ENCODE results near the gene CLCNKB.
"Not testable (repeated sequence)": the region's sequence is repeated elsewhere in the genome, so short reads cannot be mapped to it uniquely, and the experiment has no call there.

CLCNKB gene

DNA sequence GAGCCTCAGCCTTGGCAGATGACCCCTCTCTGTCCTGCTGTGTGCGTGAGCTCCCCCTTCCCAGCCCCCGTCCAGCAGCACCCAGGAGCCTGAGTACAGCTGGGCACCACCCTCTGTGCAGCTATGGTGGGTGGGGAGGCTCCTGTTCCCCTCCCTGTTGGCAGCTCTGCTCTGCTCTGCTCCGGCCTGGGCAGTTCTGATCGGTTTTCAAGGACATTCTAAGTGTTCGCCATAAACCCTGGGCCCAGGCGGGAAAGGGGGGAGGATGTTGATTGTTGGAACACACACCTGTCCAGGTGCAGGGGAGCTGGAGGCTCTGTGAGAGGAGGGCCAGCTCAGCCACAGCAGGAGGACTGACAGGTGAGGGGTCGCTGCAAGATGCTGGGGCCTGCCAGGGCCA is at the start of gene CLCNKB:
CLCNKB (plus strand) TSS at position 262 of the 400 bp plus-strand sequence. CDS start 711 bp downstream, outside the sequence.
- DNase-seq (ENCODE audit: low read depth, low spot score), result no peak

DNA sequence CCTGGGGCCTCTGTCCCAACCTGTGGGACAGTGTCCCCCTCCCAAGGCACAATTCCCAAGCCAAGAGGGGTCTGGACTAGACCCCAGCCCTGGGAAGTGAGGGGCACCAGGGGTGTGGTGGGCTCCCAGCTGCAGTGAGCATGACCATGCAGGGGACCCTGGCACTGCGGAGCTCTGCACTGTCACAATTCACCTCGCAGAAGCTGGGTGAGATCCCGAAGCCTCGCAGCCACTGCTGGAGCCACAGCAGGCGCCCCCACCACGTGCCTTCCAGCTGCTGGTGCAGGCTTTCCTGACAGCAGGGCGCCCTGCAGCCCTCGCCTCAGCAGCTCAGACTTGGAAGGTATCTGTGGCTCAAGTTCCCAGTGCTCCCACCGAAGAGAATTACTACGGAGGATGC is 49.5 kb upstream of the CLCNKB start:
- no peak for DNase-seq (ENCODE audit: low read depth, low spot score)

DNA sequence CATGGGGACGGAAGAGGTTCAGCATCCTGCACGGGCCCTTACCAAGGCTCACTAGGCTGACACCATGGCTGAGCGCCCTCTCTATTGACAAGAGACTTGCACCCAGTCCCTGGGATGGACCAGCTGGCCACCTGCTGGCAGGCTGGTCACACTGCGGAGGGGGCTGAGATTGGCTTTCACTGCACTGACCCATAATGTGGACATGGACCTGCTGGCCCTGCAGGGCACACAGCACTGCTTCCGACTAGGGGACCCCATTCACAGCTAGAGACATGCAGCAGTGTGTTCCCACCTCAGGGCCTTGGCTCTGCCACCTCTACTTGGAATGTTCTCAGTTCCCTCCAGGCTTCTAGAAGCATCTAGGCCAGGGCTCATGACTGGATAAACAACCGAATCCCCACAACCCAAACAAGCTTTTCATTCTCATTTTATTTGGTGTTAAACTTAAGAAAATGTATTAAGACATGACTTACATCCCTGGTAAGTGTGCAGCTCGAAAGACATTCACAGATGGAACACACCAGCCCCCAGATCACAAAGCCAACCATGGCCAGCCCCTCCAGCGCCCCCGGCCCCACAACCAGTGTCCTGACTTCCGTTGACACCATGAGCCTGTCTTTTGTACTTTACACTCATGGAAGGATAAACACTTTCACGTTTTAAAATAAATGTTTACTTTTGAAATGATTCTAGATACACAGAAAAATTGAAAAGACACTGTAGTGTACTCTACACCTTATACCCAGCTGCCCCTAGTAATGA is 48.8 kb upstream of the CLCNKB start:
- DNase-seq (ENCODE audit: low read depth, low spot score), result no peak

DNA sequence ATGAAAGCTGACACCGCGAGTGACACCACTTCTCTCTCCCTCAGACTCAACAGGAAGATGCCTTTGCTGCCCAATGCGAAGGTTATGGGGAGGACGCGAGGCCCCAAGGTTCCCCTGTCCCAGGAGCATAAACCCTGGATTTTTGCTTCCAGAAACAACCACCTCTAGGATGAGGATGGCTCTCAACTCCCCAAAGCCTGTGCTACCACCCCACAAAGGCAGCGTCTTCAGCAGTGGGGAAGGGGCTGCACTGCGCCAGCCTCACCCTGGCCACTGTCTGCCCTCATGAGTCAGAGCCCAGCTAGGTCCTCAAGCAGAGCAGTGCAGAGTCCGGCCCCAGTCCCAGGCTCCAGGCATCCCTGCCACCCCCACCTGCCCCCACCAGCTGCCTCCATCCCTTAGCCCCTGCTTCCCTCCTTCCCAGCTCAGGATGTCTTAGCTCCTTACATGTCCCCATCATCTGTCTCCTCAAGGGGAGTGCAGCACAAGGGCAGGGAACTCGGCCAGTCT is 46.5 kb upstream of the CLCNKB start:
- no peak for DNase-seq (ENCODE audit: low read depth, low spot score)

DNA sequence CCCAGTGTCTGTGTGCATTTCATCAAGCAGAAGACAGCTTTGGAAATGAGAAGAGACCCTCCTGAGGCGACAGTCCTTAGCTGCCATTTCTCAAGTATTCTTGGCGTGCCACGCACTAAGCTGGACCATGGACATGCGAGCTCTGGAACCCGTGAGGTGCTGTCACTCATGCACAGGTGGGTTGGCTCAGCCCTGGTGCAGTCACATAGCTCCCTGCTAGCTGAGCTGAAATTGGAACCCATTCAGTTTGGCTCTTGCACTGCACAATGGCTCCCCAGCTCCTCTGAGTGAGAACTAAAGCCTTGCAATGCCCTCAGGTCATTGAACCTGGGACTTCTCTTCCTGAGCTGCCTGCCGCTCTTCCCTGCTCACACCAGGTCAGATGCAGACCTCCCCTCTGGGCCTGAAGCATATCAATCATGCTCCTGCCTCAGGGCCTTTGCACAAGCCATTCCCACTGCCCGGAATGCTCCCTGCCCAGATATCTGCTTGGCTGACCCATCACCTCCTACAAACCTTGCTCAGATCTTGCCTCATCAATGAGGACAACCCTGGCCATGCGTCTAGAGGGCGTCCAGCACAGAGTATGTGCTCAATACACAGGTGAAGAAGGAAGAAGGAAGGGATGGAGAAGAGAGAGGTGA is 45.8 kb upstream of the CLCNKB start:
- DNase-seq (ENCODE audit: low read depth, low spot score), result no peak

DNA sequence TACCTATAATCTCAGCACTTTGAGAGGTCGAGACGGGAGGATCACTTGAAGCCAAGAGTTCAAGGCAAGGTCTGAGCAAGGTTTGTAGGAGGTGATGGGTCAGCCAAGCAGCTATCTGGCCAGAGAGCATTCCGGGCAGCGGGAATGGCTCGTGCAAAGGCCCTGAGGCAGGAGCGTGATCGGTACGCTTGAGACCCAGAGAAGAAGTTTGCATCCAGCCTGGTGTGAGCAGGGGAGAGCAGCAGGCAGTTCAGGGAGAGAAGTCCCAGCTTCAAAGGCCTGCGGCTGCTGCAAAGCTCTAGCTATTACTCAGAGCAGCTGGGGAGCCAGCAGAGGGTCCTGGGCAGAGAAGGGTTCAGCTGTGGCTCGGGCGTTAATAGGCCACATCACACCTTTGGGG is 44.7 kb upstream of the CLCNKB start:
- no peak for DNase-seq (ENCODE audit: low read depth, low spot score)

DNA sequence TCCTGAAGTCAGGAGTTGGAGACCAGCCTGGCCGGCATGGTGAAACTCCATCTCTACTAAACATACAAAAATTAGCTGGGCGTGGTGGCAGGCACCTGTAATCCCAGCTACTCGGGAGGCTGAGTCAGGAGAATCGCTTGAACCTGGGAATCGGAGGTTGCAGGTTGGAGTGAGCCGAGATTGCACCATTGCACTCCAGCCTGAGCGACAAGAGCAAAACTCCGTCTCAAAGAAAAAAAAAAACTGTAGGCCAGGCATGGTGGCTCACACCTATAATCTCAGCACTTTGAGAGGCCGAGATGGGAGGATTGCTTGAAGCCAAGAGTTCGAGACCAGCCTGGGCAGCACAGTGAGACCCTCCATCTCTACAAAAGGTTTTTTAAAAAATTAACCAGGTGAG is 42.3 kb upstream of the CLCNKB start:
- not testable (repeated sequence) for DNase-seq (ENCODE audit: low read depth, low spot score)

DNA sequence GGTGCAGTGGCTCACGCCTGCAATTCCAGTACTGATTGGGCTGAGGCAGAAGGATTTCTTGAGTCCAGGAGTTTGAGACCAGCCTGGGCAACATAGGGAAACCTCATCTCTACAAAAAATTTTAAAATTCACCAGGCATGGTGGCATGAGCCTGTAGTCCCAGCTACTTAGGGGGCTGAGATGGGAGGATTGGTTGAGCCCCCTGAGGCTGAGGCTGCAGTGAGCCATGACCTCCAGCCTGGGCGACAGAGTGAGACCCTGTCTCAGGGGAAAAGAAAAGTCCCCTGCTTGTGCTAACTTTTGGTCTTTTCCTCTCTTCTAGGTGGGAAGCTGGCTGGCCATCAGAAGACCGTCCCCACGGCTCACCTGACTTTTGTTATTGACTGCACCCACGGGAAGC is 38.0 kb upstream of the CLCNKB start:
- no peak for DNase-seq (ENCODE audit: low read depth, low spot score)

DNA sequence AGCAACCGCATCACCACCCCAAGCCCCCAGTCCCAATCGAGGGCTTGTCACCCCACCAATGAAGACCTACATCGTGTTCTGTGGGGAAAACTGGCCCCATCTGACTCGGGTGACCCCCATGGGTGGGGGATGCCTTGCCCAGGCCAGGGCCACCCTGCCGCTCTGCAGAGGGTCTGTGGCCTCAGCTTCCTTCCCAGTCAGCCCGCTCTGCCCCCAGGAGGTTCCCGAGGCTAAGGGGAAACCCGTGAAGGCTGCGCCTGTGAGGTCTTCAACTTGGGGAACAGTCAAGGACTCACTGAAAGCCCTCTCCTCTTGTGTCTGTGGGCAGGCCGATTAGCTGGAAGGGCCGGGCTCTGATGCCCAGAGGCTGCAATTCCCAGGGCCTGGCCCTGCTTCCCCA is 37.6 kb upstream of the CLCNKB start:
- DNase-seq (ENCODE audit: low read depth, low spot score), result no peak

DNA sequence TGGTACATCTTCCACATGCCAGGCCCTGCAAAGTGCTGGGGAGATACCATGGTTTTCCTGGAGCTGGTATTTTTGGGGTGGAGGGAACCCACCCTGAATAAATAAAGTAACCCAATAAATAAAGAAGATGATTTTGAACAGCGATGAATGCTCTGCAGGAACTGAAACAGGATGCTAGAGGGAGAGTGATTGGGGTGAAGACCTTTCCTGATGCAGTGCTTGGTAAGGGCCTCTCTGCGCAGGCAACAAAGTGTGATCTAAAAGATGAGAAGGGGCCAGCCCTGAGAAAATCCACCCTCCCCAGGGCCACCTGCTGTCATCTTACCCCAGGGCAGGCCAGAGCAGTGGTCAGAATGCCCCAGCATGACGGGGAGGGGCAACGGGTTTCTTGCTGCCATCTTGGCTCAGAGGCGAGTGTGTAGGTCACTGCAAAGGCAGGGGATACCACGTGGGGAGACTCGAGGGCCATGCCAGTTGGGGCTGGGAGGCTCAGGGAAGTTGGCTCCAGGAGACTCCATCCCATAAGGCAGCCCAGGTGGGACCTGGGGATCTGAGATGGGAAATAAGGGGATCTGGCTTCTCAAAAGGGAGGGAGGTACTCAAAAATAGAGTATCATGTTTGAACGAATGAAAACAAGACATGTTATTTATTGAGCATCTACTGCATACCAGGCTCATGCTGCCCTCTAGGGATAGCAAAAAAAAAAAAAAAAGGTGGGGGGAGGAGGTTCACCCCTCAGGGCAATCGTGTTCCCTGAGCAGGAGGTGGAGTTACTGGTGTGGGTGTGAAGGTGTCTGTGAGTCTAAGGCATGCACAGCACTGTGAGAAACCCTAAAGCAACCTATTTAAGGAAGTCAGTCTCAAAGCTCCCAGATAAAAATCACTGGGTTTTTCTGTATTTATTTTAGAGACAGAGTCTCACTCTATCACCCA is 36.8 kb upstream of the CLCNKB start:
- no peak for DNase-seq (ENCODE audit: low read depth, low spot score)

DNA sequence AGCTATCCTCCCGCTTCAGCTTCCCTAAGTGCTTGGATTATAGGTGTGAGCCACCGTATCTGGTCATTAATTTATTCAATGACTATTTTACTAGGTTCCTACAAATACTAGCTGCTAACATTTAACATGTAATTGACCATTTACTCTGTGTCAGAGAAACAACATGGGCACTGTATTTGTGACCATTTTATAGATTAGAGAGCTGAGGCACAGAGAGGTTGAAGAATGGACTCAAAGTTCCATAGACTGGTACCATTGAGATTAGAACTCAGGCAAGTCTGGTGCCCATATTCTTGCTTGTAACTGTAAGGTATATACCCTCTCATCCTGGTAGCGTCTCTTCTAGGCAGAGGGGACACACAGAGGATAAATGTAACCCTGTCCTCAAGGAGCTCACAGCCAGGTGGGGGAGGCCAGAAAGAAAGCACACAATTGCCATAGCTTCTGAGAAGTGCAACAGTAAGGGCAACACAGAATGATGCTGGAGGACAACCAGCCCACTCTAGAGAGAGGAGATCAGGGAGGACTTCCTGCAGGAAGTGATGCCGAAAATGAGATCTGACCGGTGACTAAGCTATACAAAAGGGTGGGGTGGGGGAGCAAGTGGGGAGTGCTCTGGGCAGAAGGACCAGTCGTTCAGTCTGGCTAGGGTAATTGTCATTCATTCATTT is 35.8 kb upstream of the CLCNKB start:
- no peak for DNase-seq (ENCODE audit: low read depth, low spot score)

DNA sequence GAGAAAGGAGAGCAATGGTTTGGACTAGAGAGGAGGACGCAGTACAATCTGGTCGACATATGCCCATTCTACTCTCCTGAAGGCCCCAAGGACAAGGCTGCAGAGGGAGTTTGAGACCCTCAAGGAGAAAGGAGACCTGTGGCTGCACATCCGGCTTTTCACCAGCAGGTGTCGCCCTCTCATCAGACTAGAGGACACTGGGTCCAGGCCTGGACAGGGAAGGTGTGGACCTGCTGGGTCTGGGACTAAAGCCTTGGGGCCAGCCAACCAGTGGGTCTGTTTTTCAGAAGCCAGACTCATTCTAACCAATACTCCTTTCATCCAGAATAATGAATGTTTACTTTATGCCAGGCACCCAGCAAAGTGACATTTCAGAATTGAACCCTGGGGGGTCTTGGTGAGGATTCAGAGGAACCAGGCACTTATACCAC is 34.5 kb upstream of the CLCNKB start:
- no peak for DNase-seq (ENCODE audit: low read depth, low spot score)

DNA sequence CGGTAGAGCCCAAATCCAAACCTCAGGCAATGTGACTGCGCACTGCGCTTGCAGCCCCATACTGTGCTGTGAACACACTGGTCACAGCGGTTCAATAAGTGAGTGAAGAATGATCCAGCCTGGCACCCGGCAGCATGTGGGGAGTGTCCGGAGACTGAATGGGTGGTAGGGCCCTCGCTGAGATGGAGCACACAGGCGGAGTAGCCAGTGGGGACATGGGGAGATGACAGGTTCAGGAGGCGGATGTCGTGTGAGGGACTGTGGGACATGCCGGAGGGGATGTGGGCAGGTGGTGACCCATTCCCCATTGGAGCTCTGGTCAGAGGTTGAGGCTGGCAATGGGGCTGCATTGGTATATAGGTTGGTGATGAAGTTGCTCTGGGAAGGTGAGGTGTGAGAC is 33.9 kb upstream of the CLCNKB start:
- DNase-seq (ENCODE audit: low read depth, low spot score), result no peak

DNA sequence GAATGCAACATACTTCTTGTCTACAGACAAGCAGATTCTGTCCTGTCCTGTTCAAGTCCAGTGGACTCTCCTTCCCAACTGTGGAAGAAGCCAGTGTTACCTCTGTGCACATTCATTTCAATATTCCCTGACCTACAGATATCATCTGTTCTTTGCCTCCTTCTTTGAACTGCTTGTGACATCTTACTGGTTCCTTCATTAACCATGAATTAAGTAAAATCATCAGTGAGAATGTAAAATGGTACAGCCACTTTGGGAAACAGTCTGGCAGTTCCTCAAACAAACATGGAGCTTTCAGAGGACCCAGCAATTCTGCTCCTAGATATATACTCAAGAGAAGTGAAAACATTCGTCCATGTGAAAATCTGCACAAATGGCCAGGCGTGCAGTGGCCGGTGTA is 32.7 kb upstream of the CLCNKB start:
- no peak for DNase-seq (ENCODE audit: low read depth, low spot score)

DNA sequence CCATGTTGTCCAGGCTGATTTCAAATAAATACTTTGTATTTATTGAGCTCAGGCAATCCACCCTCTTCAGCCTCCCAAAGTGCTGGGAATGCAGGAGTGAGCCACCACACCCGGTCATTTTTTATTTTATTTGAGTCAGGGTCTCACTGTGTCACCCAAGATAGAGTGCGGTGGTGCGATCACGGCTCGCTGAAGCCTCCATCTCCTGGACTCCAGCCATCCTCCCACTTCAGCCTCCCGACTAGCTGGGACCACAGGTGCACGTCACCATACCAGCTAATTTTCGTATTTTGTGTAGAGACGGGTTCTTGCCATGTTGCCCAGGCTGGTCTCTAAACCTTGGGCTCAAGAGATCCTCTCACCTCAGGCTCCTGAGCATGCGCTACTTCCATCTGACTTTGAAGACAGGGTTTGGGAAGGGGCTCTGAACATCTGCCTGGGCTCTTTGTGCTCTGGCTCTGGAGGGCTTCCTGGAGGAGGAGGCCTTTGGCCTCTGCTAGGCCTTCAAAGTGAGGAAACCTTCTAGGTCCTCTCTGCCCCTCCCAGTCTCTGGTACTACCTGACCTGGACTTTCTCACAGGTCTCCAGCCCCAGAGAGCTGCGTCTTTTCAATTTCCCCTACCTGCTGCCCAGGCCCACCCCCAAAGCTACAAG is 31.5 kb upstream of the CLCNKB start:
- DNase-seq (ENCODE audit: low read depth, low spot score), result no peak

DNA sequence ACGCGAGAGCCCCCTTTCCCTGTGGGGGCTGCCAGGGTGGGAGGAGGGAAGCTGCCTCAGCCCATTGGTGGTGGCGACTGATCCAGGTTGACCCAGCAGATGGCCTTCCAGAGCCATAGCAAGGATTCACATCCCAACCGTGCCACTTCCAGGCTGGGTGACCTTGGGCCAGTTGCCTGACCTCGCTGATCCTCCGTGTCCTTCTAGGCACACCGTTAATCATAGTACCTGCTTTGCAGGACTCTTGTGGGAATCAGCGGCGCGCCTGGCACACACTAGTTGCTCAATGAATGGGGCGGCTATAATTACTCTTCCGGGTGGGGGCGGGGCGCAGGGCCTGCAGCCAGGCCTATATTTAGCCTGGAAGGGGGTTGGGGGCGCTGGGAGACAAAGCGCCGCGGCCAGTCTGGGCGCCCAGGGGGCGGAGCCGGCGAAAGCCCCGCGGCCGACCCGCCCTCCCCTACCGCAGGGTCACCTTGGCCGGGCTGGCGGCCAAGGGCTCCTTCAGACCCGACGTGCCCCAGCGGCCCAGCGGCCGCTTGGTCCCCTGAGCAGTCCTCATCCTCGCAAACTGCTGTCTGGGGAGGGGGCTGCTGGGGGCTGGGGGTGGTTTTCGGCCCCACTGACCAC is 30.9 kb upstream of the CLCNKB start:
- DNase-seq (ENCODE audit: low read depth, low spot score), result no peak

DNA sequence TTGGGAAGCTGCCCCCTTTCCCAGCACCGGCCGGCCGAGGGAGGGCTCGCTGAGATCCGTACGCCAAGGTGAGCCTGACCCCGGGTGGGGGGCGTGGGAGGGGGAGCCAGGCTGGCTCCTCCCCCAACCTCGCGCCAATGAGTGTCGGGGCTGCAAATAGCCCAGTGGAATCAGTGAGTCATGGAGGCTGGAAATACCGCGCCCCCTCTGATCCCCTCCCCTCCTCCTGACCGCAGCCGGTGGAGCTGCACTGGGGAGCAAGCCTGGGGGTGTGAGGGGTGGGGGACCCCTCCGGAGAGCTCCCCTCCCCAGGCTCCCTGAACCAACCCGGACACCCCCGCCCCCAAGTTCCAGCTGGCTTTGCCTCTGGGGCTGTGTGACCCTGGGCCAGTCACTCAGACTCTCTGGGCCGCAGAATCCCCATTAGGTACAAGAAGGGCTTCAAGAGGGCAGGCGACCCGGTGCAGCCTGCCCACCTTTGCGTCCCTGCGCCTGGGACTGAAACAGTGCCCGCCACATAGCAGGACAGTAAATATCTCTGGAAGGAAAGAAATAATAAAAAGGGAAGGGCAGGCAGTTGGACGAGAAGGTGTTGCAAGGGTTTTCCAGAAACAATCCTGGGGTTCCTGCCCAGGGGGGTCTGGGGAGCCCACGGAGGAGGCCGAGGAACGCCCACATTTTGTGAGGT is 30.2 kb upstream of the CLCNKB start:
- DNase-seq (ENCODE audit: low read depth, low spot score), result no peak

DNA sequence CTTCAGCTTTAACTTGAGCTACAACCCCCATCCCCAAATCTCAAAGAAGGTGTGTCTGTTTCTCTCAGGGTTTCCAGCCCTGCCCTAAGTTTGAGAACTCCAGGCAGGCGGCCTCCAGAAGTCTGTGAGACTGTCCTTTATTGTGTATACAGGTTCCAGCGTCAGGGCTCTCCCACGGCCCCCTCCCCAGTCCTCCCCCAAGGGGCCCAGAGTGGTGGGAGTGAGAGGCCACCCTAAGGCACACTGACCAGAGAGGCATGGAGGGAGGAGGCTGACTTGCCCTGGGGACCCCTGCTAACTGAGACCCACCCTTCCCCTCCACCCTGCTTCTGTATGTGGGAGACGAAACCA is 29.7 kb upstream of the CLCNKB start:
- no peak for DNase-seq (ENCODE audit: low read depth, low spot score)

DNA sequence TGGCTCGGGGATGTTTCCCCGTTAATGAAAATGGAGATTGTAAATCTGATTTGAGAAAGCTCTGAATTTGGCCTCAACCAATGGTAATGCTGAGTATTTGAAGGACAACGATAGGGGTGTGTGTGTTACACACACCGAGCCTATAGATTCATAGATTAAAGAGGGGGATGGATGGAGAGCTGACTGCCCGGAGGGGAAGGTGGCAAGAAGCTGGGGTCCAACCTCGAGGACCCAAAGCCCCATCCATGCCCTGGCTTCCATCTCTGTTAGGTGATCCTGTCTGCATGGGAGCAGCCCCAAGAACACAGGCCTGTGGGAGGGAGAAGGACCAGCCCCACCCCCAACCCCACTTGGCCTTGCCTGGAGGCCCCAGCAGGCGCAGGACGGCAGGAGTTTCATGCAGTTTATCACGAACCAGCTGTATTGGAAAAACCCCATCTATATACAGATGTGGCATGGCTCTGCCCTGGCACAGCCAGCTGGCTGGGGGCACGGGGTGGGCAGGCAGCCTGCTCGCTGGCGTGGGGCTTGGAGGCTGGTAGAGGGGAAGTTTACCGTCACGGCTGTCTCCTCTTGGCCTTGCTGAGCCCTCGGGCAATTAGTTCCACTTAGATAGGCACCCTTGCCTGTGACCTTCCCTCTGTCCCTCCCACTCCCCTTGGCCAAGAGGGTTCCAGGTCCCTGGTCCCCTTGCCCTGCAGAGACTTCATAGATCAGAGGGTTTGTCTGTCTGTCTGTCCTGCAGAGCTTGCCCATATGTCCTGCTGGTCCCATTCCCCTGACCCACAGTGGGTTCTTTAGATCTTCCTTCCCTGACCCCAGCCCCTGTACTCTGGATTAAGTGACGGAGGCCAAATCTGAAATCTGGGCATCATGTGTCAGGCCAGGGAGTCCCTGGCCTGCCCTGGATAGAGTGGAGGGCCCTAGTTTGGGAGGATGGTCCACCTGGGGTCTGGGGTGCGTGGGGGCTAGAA is 28.8 kb upstream of the CLCNKB start:
- no peak for DNase-seq (ENCODE audit: low read depth, low spot score)

Data from iPS DF 19.7 (cell line).